Measurements from ENCODE around the gene MBTD1.
"Not testable (repeated sequence)": the region's sequence is repeated elsewhere in the genome, so short reads cannot be mapped to it uniquely, and the experiment has no call there.

The MBTD1 gene

DNA sequence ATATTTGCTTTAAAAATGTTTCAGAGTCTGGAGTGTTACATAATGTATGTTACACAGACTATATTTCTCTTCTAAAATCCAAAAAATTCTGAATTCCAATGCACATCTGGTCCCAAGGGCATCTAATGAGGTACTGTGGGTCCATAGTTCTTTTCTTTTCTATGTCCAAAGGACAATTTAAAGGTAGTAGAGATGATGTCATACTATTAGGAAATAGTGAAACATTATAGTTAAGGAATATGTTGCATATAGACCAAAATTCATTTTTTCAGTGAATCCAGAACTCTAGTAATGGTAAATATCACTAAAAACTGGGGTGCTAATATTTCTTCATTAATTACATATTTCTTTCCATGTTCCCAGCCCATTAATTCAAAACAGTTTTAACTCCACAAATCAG lies 70.7 kb downstream of the MBTD1 start:
- Histone ChIP-seq H3K36me3 (ENCODE audit: insufficient read depth, low read length) (peaks cover 29% of the 10 kb centered on the region), H3K9ac (ENCODE audit: low read depth, low read length) (no peak overlapping the region), H3K9me3 (ENCODE audit: control insufficient read depth, insufficient read depth, low read length) (no peaks in the 10 kb centered on the region)

DNA sequence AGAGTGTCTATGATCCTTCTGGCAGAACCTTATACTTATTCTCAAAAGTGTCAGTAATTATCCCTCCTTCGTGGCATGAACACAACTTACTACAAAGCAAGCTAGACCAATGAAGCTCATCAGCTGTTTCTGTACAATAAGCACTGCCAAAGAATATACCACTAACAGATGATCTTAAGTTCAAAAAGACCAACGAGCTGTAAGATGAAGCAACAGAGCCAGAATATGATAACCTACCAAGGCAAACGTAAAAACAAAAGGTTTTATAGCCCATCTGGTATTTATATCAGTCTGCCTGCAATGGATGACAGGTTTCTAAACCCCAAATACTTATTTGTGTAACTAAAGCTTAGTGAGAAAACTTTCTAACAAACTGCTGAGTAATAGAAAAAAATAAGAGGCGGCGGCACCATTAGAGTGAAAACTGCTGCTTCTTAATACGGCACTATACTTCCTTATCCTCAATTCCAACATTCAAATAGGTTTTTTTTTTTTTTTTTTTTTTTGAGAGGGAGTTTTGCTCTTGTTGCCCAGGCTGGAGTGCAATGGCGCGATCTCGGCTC lies 71.5 kb downstream of the MBTD1 start:
- Histone ChIP-seq H3K36me3 (ENCODE audit: insufficient read depth, low read length) (peaks cover 23% of the 10 kb centered on the region; the same call in 1 of the 2 replicates), H3K4me1 (ENCODE audit: insufficient read depth, low read length) (no peaks in the 10 kb centered on the region), H3K9ac (ENCODE audit: low read depth, low read length) (no peak overlapping the region), H3K9me3 (ENCODE audit: control insufficient read depth, insufficient read depth, low read length) (no peaks in the 10 kb centered on the region)

More for the DNA sequence above, 70.7 kb downstream of the MBTD1 start:
- no peaks in the 10 kb centered on the region for H3K4me1 ChIP-seq (ENCODE audit: insufficient read depth, low read length)

DNA sequence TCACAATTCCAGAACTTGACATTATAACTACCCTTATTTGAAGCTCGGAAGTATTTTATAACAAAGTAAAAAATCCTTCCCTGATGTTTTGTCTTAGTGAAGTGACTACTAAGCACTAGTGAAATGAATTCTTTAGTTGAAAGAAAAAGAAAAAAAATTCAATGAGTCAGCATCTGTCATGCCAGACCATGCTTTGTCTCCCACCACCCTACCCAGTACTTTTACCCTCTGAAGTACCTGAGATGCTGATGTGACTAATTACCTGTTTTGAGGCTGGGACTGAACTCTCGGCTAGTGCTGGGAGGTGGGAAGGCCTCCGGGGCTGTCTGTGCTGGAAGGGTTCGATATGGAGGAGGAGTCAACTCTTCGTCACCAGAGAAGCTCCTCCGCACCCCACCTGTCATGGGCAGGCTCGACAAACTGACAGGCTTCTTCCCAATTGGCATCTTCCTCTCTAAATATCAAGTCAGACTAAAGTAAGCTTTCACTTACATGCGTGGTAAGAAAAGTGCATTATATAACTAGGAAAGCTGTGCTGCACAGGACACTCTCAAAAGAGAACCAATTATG lies 74.0 kb downstream of the MBTD1 start:
- Histone ChIP-seq H3K9ac (ENCODE audit: low read depth, low read length) (no peak overlapping the region), H3K9me3 (ENCODE audit: control insufficient read depth, insufficient read depth, low read length) (no peaks in the 10 kb centered on the region), H3K36me3 (ENCODE audit: insufficient read depth, low read length) (peaks cover 23% of the 10 kb centered on the region), H3K4me1 (ENCODE audit: insufficient read depth, low read length) (no peaks in the 10 kb centered on the region)

DNA sequence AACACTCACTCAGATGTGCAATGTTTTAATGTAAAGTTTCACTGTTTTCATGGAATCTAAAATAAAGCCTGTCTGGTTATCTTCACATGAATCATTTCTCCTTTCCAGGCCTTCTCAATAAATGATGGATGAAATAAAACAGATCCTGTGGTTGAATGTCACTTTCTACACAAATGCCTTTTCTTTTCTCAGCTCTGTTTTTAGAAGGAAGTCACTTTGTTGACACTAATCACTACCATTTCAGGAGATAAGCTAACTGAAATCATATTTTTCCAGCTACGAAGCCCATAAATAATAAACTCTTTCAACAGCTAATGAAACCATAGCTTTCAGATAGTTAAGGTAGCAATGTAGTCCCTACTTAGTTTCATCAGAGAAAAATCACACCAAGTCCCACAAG lies 75.7 kb downstream of the MBTD1 start:
- no peak overlapping the region for H3K9ac ChIP-seq (ENCODE audit: low read depth, low read length)
- H3K36me3 ChIP-seq (ENCODE audit: insufficient read depth, low read length), result peaks cover 18% of the 10 kb centered on the region; the same call in 1 of the 2 replicates
- no peaks in the 10 kb centered on the region for H3K4me1 ChIP-seq (ENCODE audit: insufficient read depth, low read length)
- H3K9me3 ChIP-seq (ENCODE audit: control insufficient read depth, insufficient read depth, low read length), result no peaks in the 10 kb centered on the region

DNA sequence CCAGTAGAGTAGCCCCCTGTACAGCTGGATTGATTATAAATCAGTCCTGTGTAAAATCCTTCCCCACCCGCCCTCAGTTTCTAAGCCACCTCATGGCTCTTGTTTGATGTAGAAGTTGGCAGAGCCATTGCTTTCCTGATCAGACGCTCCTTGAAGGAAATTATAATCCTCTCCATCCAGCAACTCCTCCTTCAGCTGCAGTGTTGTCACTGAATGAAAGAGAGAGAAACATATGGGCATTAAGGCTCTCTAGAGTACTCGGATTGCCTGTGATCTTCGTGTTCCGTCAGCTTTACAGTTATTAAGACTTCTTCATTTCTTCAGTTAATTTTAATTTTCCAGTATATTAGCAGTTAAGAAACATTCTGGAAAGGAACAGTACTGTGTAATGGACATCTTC lies 79.4 kb downstream of the MBTD1 start:
- H3K9ac ChIP-seq (ENCODE audit: low read depth, low read length), result no peak overlapping the region
- H3K4me1 ChIP-seq (ENCODE audit: insufficient read depth, low read length), result no peaks in the 10 kb centered on the region
- peaks cover 22% of the 10 kb centered on the region for H3K36me3 ChIP-seq (ENCODE audit: insufficient read depth, low read length)
- H3K9me3 ChIP-seq (ENCODE audit: control insufficient read depth, insufficient read depth, low read length), result no peaks in the 10 kb centered on the region

DNA sequence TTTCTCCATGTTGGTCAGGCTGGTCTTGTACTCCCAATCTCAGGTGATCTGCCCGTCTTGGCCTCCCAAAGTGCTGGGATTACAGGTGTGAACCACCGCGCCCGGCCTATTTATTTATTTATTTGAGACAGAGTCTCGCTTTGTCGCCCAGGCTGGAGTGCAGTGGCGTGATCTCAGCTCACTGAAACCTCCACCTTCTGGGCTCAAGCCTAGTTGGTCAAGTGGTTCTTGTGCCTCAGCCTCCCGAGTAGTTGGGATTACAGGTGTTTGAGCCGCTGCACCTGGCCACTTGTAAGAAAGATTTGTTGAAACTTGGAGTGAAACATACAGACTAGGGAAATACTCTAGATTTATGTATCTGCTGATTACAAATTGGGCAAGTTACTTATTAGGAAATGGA lies 87.8 kb downstream of the MBTD1 start:
- not testable (repeated sequence) for H3K9ac ChIP-seq (ENCODE audit: low read depth, low read length); H3K9me3 ChIP-seq (ENCODE audit: control insufficient read depth, insufficient read depth, low read length); H3K4me1 ChIP-seq (ENCODE audit: insufficient read depth, low read length)
- peaks cover 36% of the 10 kb centered on the region for H3K36me3 ChIP-seq (ENCODE audit: insufficient read depth, low read length)

DNA sequence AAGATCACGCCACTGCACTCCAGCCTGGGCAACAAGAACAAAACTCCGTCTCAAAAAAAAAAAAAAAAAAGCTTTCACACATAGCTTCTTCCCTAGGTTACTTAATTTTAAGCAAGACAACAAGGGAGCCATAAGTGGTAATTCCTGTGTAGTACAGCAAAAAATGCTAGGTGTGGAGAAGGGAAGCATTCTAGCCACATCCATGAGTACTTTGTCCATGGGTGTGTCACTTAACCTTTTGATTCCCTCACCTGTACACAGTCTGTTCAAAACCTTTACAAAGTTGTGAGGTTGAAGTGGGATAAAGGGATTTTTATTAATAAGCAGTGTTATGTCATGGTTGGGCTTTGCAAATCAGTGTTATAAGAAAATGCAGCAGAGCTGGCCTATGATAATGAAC lies 89.1 kb downstream of the MBTD1 start:
- Histone ChIP-seq H3K9ac (ENCODE audit: low read depth, low read length) (no peak overlapping the region), H3K9me3 (ENCODE audit: control insufficient read depth, insufficient read depth, low read length) (no peaks in the 10 kb centered on the region), H3K4me1 (ENCODE audit: insufficient read depth, low read length) (no peaks in the 10 kb centered on the region), H3K36me3 (ENCODE audit: insufficient read depth, low read length) (peaks cover 34% of the 10 kb centered on the region)

DNA sequence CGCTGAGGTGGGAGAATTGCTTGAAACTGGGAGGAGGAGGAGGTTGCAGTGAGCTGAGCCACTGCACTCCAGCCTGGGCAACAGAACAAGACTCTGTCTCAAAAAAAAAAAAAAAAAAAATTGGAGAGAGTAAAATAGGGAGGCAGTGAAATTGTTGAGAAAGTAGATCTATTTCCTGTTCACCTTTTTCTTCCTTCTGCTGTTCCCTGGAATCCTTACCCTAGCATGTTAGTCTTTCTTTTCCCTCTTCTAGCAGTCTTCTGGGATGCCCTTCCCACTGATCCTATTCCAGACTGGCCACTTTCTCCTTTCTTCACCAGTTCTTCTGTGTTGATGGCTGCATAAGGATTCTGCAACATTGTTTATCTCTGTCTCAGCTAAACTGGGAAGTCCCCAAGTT lies 90.5 kb downstream of the MBTD1 start:
- Histone ChIP-seq H3K36me3 (ENCODE audit: insufficient read depth, low read length) (peaks cover 31% of the 10 kb centered on the region), H3K9me3 (ENCODE audit: control insufficient read depth, insufficient read depth, low read length) (no peaks in the 10 kb centered on the region), H3K4me1 (ENCODE audit: insufficient read depth, low read length) (no peaks in the 10 kb centered on the region), H3K9ac (ENCODE audit: low read depth, low read length) (no peak overlapping the region)

DNA sequence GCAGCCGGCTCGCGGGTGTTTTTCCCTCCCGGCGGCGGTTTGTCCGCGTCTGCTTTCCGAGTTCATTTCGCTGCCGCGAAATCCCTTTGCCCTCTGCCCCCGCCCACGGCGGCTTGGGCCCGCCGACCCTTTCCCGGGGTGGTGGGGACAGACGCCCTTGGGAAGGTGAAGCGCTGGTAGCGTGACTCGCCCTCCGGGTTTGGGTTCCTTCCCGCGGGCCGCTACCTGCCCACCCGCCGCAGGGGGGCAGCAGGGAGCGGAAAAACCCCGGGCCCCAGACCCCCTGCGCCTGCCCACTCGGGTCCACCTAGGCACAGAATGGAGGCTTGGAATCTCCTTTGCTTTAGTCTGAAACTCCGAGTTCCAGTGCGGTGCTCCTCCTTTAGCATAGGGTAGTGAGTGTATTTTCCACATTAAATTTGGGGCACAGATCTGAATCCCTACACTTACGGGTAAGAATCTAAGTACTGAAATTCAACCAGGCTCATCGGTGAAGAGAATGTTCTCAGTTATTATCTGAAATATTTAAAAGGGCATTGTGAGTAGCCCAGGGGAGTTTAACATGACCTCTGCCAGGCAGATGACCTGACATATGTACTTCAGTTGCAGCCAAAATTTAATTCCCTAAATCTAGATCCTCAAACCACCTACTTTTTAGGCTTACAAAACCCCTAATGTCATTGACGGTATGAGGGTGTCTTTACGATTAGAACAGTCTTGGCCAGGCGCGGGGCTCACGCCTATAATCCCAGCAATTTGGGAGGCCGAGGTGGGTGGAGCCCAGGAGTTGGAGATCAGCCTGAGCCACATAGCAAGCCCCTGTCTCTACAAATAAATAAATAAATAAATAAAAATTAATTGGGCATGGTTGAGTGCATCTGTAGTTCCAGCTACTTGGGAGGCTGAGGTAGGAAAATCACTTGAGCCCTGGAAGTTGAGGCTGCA lies 92.6 kb downstream of the MBTD1 start:
- Histone ChIP-seq H3K9ac (ENCODE audit: low read depth, low read length) (peak overlapping the region; percentile 99), H3K9me3 (ENCODE audit: control insufficient read depth, insufficient read depth, low read length) (no peaks in the 10 kb centered on the region), H3K4me1 (ENCODE audit: insufficient read depth, low read length) (no peaks in the 10 kb centered on the region), H3K36me3 (ENCODE audit: insufficient read depth, low read length) (peaks cover 31% of the 10 kb centered on the region)

DNA sequence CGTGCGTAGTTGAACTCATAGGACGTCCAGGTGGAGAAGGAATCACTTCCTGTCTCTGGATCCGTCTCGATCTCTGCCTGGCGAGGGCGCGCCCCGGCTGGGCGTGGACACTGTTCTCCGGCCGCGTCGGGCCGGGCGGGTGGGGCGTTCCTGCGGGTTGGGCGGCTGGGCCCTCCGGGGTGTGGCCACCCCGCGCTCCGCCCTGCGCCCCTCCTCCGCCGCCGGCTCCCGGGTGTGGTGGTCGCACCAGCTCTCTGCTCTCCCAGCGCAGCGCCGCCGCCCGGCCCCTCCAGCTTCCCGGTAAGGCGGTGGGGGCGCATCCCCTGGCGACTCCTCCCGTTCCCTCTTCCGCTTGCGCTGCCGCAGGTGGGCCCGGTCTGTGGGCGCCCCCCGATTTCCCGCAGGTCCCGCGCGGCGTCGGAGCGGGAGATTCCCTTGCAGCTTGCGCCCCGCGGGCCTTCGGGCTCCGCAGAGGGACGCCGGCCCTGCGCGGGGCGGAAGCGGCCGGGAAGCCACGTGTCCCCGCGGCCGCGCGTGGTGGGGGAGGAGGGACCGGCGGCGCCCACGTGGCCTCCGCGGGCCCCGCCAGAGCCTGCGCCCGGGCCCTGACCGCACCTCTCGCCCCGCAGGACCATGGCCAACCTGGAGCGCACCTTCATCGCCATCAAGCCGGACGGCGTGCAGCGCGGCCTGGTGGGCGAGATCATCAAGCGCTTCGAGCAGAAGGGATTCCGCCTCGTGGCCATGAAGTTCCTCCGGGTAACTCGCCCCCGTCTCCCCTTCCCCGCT lies 93.5 kb downstream of the MBTD1 start, which contains the start of gene NME2:
TSS of gene NME2 (plus strand) at position 214 of the 789 bp plus-strand sequence. CDS start at position 634, 420 bp downstream.
- Histone ChIP-seq H3K36me3 (ENCODE audit: insufficient read depth, low read length) (peaks cover 35% of the 10 kb centered on the region), H3K9ac (ENCODE audit: low read depth, low read length) (peak within 1 kb of the TSS; percentile 99), H3K9me3 (ENCODE audit: control insufficient read depth, insufficient read depth, low read length) (no peaks in the 10 kb centered on the region), H3K4me1 (ENCODE audit: insufficient read depth, low read length) (no peaks in the 10 kb centered on the region)

DNA sequence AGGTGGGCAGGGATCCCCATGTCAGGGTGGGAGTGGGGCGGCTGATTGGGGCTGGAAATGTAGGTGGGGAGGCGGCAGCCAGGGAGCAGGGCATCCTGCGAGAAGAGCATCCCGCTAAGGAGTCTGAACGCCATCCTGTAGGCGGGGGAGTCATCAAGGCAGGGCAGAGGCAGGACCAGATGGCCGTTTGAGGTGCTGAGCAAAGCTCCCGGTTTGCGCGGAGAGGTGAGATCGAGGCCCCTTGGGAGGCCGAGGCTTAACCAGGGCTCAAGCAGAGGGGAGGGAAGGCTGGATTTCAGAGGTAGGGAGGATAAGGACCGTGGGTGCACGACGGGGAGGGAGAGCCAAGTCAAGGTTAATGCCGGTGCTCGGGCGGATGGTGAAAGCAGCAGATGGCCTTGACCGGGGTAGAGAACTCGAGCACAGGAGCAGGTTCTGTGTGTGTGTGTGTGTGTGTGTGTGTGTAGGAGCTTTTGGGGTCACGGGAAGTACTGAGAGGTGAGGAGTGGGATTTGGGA lies 94.1 kb downstream of the MBTD1 start:
- peak overlapping the region; percentile 99 for H3K9ac ChIP-seq (ENCODE audit: low read depth, low read length)
- peaks cover 35% of the 10 kb centered on the region for H3K36me3 ChIP-seq (ENCODE audit: insufficient read depth, low read length)
- H3K9me3 ChIP-seq (ENCODE audit: control insufficient read depth, insufficient read depth, low read length), result no peaks in the 10 kb centered on the region
- H3K4me1 ChIP-seq (ENCODE audit: insufficient read depth, low read length), result no peaks in the 10 kb centered on the region

DNA sequence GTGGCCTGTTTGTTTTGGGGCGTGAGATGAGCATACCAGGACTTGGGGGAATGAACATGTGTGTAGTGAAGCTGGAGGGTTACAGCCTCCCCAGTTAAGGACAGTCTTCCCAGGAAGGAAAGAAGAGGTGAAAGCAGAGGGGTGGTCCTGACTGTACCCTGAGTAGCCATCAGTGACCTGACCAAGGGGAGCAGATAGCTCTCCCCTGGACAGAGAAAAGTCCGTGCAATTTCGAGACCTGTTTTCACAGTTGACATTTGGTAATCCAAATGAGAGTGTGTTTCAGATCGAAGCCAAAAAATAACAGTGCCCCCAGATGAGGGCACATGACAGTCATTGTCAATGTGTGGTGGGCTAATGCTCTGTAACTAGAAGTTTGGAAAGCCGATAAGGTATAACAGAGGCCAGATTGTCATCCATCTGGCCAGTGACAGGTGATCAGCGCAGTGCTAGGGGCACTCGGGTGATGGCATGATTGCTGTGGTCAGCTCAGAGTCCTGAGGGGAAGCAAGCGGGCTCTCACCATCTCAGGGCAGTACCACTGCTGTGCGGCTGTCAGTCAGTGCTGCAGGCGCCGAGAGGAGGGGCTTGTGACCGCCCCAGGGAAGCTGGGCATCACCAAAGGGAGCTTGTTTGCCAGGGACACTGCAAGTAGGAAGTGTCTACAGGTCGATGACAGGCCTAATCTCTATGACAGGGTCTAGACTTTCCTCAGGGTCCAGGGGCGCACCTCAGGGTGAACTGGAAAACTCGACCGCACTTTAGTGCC lies 94.8 kb downstream of the MBTD1 start:
- peaks cover 36% of the 10 kb centered on the region for H3K36me3 ChIP-seq (ENCODE audit: insufficient read depth, low read length)
- peak overlapping the region; percentile 99 for H3K9ac ChIP-seq (ENCODE audit: low read depth, low read length)
- no peaks in the 10 kb centered on the region for H3K9me3 ChIP-seq (ENCODE audit: control insufficient read depth, insufficient read depth, low read length)
- H3K4me1 ChIP-seq (ENCODE audit: insufficient read depth, low read length), result no peaks in the 10 kb centered on the region

DNA sequence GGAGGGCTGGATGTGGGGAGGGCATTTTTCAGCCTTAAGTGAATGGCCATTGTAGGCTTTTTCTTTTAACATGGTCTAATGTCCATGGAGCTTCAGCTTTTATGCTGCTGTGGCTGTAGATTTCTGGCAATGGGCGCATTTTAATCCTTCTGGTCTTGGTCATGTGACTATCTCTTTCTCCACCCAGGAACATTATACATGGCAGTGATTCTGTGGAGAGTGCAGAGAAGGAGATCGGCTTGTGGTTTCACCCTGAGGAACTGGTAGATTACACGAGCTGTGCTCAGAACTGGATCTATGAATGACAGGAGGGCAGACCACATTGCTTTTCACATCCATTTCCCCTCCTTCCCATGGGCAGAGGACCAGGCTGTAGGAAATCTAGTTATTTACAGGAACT lies 98.3 kb downstream of the MBTD1 start:
- H3K9ac ChIP-seq (ENCODE audit: low read depth, low read length), result no peak overlapping the region
- no peaks in the 10 kb centered on the region for H3K4me1 ChIP-seq (ENCODE audit: insufficient read depth, low read length)
- H3K9me3 ChIP-seq (ENCODE audit: control insufficient read depth, insufficient read depth, low read length), result no peaks in the 10 kb centered on the region
- H3K36me3 ChIP-seq (ENCODE audit: insufficient read depth, low read length), result peaks cover 34% of the 10 kb centered on the region

Data from ES-I3 (cell line).